ENCODE data around the gene COL19A1. TPM values are rescaled to one million over a fixed set of nuclear protein-coding genes. Genes with fewer than 3 reads are reported as not detected.
"Not testable (repeated sequence)": the region's sequence is repeated elsewhere in the genome, so short reads cannot be mapped to it uniquely, and the experiment has no call there.

Gene COL19A1
- total RNA-seq, 1 experiment from 2014 or later: not detected

GRCh38 chr6:69820438-69820837 is 45.9 kb upstream of the COL19A1 start:
- 0 out of 2 replicates have a peak, but pooled peaks cover 2% of the 10 kb centered on the region for H3K9me3 ChIP-seq (ENCODE audit: insufficient read depth, low read depth)
- H4K20me1 ChIP-seq (ENCODE audit: insufficient read depth): no peaks in the 10 kb centered on the region
- TF ChIP-seq EZH2 (IDR thresholded peaks at IDR 0.05; ENCODE audit: low read depth) (no peak), CTCF (conservative IDR thresholded peaks at IDR 0.05) (no peak)
- no peaks in the 10 kb centered on the region for H3K79me2 ChIP-seq (ENCODE audit: low read depth)
- ChIA-PET POLR2A (ENCODE audit: unreplicated experiment) (interaction anchor here (0.6 kb wide), 1 partner anchor 656 kb away, joined by 5 read pairs; no protein-coding TSS in a partner anchor), CTCF (no interaction called here)
- BruUV-seq (replicated peaks): no TSS peak
- H3K27me3 ChIP-seq (ENCODE audit: insufficient read depth, low read depth): no peaks in the 10 kb centered on the region
- H2AFZ ChIP-seq: no peak overlapping the region
- no peak overlapping the region for H3K4me3 ChIP-seq
- H3F3A ChIP-seq (ENCODE audit: insufficient read depth, low read depth): no peaks in the 10 kb centered on the region
- H3K4me1 ChIP-seq (replicated peaks; ENCODE audit: insufficient read depth): 0 out of 2 replicates have a peak, but pooled peaks cover under 1% of the 10 kb centered on the region
- H3K36me3 ChIP-seq (ENCODE audit: low read depth): no peaks in the 10 kb centered on the region
- H3K27ac ChIP-seq: no peak overlapping the region
- intact Hi-C loops (cut with micrococcal nuclease; ENCODE audit: unreplicated experiment): no loop called here
- H3K4me2 ChIP-seq: no peak overlapping the region
- no peak for DNase-seq
- no peaks in the 10 kb centered on the region for H3K9me2 ChIP-seq (ENCODE audit: insufficient read depth)

- CTCF ChIA-PET; H4K20me1 ChIP-seq (ENCODE audit: insufficient read depth); H3K9me3 ChIP-seq (ENCODE audit: insufficient read depth, low read depth); DNase-seq; intact Hi-C loops (cut with micrococcal nuclease; ENCODE audit: unreplicated experiment); H2AFZ ChIP-seq; H3K4me2 ChIP-seq; H3K79me2 ChIP-seq (ENCODE audit: low read depth); H3K27ac ChIP-seq; H3K27me3 ChIP-seq (ENCODE audit: insufficient read depth, low read depth); BruUV-seq (replicated peaks); H3K9me2 ChIP-seq (ENCODE audit: insufficient read depth); H3K4me1 ChIP-seq (replicated peaks; ENCODE audit: insufficient read depth); H3K4me3 ChIP-seq; H3K36me3 ChIP-seq (ENCODE audit: low read depth); POLR2A ChIA-PET (ENCODE audit: unreplicated experiment); H3F3A ChIP-seq (ENCODE audit: insufficient read depth, low read depth): not testable (repeated sequence)
Measured at GRCh38 chr6:69824355-69824754, 42.0 kb upstream of the COL19A1 start.

GRCh38 chr6:69825904-69826303 is 40.5 kb upstream of the COL19A1 start:
- no TSS peak for BruUV-seq (replicated peaks)
- H4K20me1 ChIP-seq (ENCODE audit: insufficient read depth): no peaks in the 10 kb centered on the region
- H3K9me3 ChIP-seq (ENCODE audit: insufficient read depth, low read depth): no peaks in the 10 kb centered on the region
- no peaks in the 10 kb centered on the region for H3K27me3 ChIP-seq (ENCODE audit: insufficient read depth, low read depth)
- TF ChIP-seq CTCF (conservative IDR thresholded peaks at IDR 0.05): no peak
- TF ChIP-seq EZH2 (IDR thresholded peaks at IDR 0.05; ENCODE audit: low read depth): no peak
- DNase-seq: no peak
- CTCF ChIA-PET: no interaction called here
- no peak overlapping the region for H3K4me2 ChIP-seq
- no peak overlapping the region for H3K27ac ChIP-seq
- no peaks in the 10 kb centered on the region for H3K79me2 ChIP-seq (ENCODE audit: low read depth)
- H3K36me3 ChIP-seq (ENCODE audit: low read depth): no peaks in the 10 kb centered on the region
- intact Hi-C loops (cut with micrococcal nuclease; ENCODE audit: unreplicated experiment): no loop called here
- 0 out of 2 replicates have a peak, but pooled peaks cover 4% of the 10 kb centered on the region for H3K4me1 ChIP-seq (replicated peaks; ENCODE audit: insufficient read depth)
- POLR2A ChIA-PET (ENCODE audit: unreplicated experiment): no interaction called here
- no peaks in the 10 kb centered on the region for H3K9me2 ChIP-seq (ENCODE audit: insufficient read depth)
- no peak overlapping the region for H2AFZ ChIP-seq
- H3K4me3 ChIP-seq: no peak overlapping the region
- H3F3A ChIP-seq (ENCODE audit: insufficient read depth, low read depth): no peaks in the 10 kb centered on the region

- no peak overlapping the region for H3K4me2 ChIP-seq
- H3F3A ChIP-seq (ENCODE audit: insufficient read depth, low read depth): no peaks in the 10 kb centered on the region
- H3K36me3 ChIP-seq (ENCODE audit: low read depth): no peaks in the 10 kb centered on the region
- H3K79me2 ChIP-seq (ENCODE audit: low read depth): no peaks in the 10 kb centered on the region
- no TSS peak for BruUV-seq (replicated peaks)
- no peak overlapping the region for H3K4me3 ChIP-seq
- intact Hi-C loops (cut with micrococcal nuclease; ENCODE audit: unreplicated experiment): no loop called here
- H2AFZ ChIP-seq: no peak overlapping the region
- H3K4me1 ChIP-seq (replicated peaks; ENCODE audit: insufficient read depth): 0 out of 2 replicates have a peak, but pooled peaks cover 4% of the 10 kb centered on the region
- H3K9me2 ChIP-seq (ENCODE audit: insufficient read depth): no peaks in the 10 kb centered on the region; the same call in 1 of the 2 replicates
- no peak for DNase-seq
- H3K9me3 ChIP-seq (ENCODE audit: insufficient read depth, low read depth): no peaks in the 10 kb centered on the region
- ChIA-PET CTCF (no interaction called here), POLR2A (ENCODE audit: unreplicated experiment) (no interaction called here)
- no peak overlapping the region for H3K27ac ChIP-seq
- no peak for TF ChIP-seq EZH2 (IDR thresholded peaks at IDR 0.05; ENCODE audit: low read depth)
- TF ChIP-seq CTCF (conservative IDR thresholded peaks at IDR 0.05): no peak
- H3K27me3 ChIP-seq (ENCODE audit: insufficient read depth, low read depth): no peaks in the 10 kb centered on the region
- H4K20me1 ChIP-seq (ENCODE audit: insufficient read depth): no peaks in the 10 kb centered on the region
Measured at GRCh38 chr6:69827276-69827893, 39.0 kb upstream of the COL19A1 start.

Measured in PC-9 (cell line).